Measurements from ENCODE around the gene GPS2. TPM values are rescaled to one million over a fixed set of nuclear protein-coding genes. Genes with fewer than 3 reads are reported as not detected.

GPS2 gene
- total RNA-seq, 6 experiments from 2014 or later = 34.7 to 45.2 (median 40.7) TPM

GRCh38 chr17:7352503-7352889 is 37.3 kb upstream of the GPS2 start:
- TF ChIP-seq, protein P1, sequence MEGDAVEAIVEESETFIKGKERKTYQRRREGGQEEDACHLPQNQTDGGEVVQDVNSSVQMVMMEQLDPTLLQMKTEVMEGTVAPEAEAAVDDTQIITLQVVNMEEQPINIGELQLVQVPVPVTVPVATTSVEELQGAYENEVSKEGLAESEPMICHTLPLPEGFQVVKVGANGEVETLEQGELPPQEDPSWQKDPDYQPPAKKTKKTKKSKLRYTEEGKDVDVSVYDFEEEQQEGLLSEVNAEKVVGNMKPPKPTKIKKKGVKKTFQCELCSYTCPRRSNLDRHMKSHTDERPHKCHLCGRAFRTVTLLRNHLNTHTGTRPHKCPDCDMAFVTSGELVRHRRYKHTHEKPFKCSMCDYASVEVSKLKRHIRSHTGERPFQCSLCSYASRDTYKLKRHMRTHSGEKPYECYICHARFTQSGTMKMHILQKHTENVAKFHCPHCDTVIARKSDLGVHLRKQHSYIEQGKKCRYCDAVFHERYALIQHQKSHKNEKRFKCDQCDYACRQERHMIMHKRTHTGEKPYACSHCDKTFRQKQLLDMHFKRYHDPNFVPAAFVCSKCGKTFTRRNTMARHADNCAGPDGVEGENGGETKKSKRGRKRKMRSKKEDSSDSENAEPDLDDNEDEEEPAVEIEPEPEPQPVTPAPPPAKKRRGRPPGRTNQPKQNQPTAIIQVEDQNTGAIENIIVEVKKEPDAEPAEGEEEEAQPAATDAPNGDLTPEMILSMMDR (IDR thresholded peaks at IDR 0.05) = no peak; the same call in none of the 2 replicates
- peaks cover 53% of the 10 kb centered on the region for H3K4me1 Mint-ChIP-seq (ENCODE audit: low read depth)
- H3K27ac Mint-ChIP-seq = peak overlapping the region; percentile 93
- no peaks in the 10 kb centered on the region for H3K36me3 Mint-ChIP-seq (ENCODE audit: low read depth)
- no peaks in the 10 kb centered on the region for H3K9me3 Mint-ChIP-seq
- no peak for DNase-seq
- H3K27me3 Mint-ChIP-seq (ENCODE audit: insufficient read depth) = peaks cover 2% of the 10 kb centered on the region; the same call in 1 of the 2 replicates
- peak overlapping the region; percentile 91 for H3K4me3 Mint-ChIP-seq

DNA sequence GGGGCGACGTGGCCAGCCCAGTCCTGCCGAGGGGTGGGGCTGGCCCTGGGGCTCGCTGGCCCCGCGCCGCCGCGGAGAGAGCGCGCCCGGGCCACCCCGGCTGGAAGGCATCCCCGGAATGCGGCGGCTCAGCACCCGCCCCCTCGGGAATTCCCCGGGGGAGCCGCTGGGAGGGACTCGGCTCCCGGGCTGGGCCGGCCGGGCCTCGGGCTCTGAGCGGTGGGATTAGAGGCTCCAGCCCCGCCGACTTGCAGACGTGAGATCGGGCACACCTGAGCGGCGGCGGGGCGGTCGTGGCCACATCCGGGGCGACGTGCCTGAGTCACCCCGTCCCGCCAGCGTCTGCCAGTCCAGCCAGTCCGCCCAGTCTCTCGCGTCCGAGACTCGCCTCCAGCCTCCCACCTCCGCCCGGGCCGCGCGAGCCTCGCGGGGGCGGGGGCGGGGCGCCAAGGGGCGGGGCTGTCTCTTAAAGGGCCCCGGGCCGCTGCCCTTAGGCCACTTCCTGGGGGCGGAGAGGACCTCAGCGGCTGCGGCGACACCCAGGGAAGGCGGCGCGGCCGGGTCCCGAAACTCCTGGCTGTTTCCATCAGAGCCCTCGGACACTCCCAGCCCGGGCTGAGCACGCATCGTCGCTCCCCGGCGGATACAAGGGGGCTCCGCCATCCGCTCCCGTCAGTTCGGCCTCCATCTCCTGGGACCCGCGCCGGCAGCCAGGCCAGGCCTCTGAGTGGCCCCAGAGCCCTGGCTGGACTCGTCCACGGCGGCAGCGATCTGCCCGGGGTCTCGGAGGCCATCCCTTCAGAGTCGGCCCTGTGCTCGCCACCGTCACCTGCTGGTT is 36.7 kb upstream of the GPS2 start, which contains the start of gene KCTD11:
KCTD11 (plus strand) TSS at position 498 of the 838 bp plus-strand sequence.
- Mint-ChIP-seq H3K27ac (peak within 1 kb of the TSS; percentile 97), H3K9me3 (no peaks in the 10 kb centered on the region), H3K4me1 (ENCODE audit: low read depth) (peaks cover 53% of the 10 kb centered on the region), H3K27me3 (ENCODE audit: insufficient read depth) (peaks cover 2% of the 10 kb centered on the region; the same call in 1 of the 2 replicates), H3K36me3 (ENCODE audit: low read depth) (no peaks in the 10 kb centered on the region), H3K4me3 (peak within 1 kb of the TSS; percentile 93)
- TF ChIP-seq, protein P1 (IDR thresholded peaks at IDR 0.05) = peak; percentile 83; the same call in 1 of the 2 replicates
- DNase-seq = peak; percentile 91

GRCh38 chr17:7348478-7349242 is 33.5 kb upstream of the GPS2 start:
- no peak overlapping the region for H3K4me3 Mint-ChIP-seq
- peaks cover 7% of the 10 kb centered on the region for H3K27me3 Mint-ChIP-seq (ENCODE audit: insufficient read depth)
- H3K27ac Mint-ChIP-seq = no peak overlapping the region; the same call in 1 of the 2 replicates
- no peaks in the 10 kb centered on the region for H3K9me3 Mint-ChIP-seq
- no peaks in the 10 kb centered on the region for H3K36me3 Mint-ChIP-seq (ENCODE audit: low read depth)
- H3K4me1 Mint-ChIP-seq (ENCODE audit: low read depth) = peaks cover 31% of the 10 kb centered on the region
- TF ChIP-seq, protein P1 (IDR thresholded peaks at IDR 0.05) = no peak
- no peak for DNase-seq

- TF ChIP-seq, protein P1 (IDR thresholded peaks at IDR 0.05) = no peak
- no peak for DNase-seq
- no peaks in the 10 kb centered on the region for H3K36me3 Mint-ChIP-seq (ENCODE audit: low read depth)
- no peak overlapping the region for H3K4me3 Mint-ChIP-seq
- peaks cover 10% of the 10 kb centered on the region for H3K27me3 Mint-ChIP-seq (ENCODE audit: insufficient read depth)
- peaks cover 25% of the 10 kb centered on the region for H3K4me1 Mint-ChIP-seq (ENCODE audit: low read depth)
- no peaks in the 10 kb centered on the region for H3K9me3 Mint-ChIP-seq
- no peak overlapping the region for H3K27ac Mint-ChIP-seq
These were observed 32.7 kb upstream of the GPS2 start for GRCh38 chr17:7347630-7348477.

Measured in HFFc6 (cell line).